SU-DHL-6 (cell line): Measurements from ENCODE around the gene THTPA.

Experiments used
- H2AFZ ChIP-seq: fragments of 200-600 bp; sonication (generic); 2 replicates; pipeline ENCODE4 v1.6.1; 2014; ENCODE audit warnings: low read depth, mild to moderate bottlenecking, moderate library complexity, mixed read lengths, antibody characterized with exemption, low read length; ENCODE audit not compliant: severe bottlenecking
- H3F3A ChIP-seq: fragments of 200-600 bp; shearing (Covaris generic); 2 replicates; pipeline ENCODE4 v1.6.0; 2016; ENCODE audit warnings: antibody characterized with exemption, mild to moderate bottlenecking; ENCODE audit not compliant: insufficient read depth
- H3K27ac ChIP-seq: fragments of 200-600 bp; sonication (generic); 2 replicates; pipeline ENCODE4 v1.5.1; 2016; ENCODE audit warnings: low read depth, mild to moderate bottlenecking, low read length, moderate library complexity, mixed read lengths
- H3K27me3 ChIP-seq: fragments of 200-600 bp; sonication (generic), shearing (Covaris generic); 2 replicates; pipeline ENCODE4 v1.6.0; 2014; ENCODE audit warnings: mild to moderate bottlenecking, low read length
- H3K36me3 ChIP-seq: fragments of 200-600 bp; sonication (generic); 2 replicates; pipeline ENCODE4 v1.6.1; 2014; ENCODE audit warnings: mild to moderate bottlenecking, low read length, mixed read lengths
- H3K4me2 ChIP-seq: fragments of 300-600, 200-600 bp; shearing (Covaris generic), sonication (generic); 2 replicates; pipeline ENCODE4 v1.6.0; 2014; ENCODE audit warnings: low read length, low read depth, mild to moderate bottlenecking; ENCODE audit not compliant: poor library complexity, severe bottlenecking
- H3K4me3 ChIP-seq: fragments of 200-600 bp; sonication (generic); 2 replicates; pipeline ENCODE4 v1.5.1; 2014; ENCODE audit warnings: antibody characterized with exemption, low read length, mild to moderate bottlenecking, mixed read lengths; ENCODE audit not compliant: insufficient read depth, poor library complexity, severe bottlenecking
- H3K79me2 ChIP-seq: fragments of 200-600 bp; sonication (generic); 2 replicates; pipeline ENCODE4 v1.6.1; 2014; ENCODE audit warnings: mild to moderate bottlenecking, low read length, moderate library complexity; ENCODE audit not compliant: insufficient read depth
- H3K9ac ChIP-seq: fragments of 200-600 bp; sonication (generic); 2 replicates; pipeline ENCODE4 v1.7.0; 2014; ENCODE audit warnings: mild to moderate bottlenecking, low read length
- H3K9me2 ChIP-seq: fragments of 200-600 bp; sonication (generic); replicated peaks from 2 replicates; pipeline ENCODE4 v1.6.1; 2014; ENCODE audit warnings: low read length; ENCODE audit not compliant: insufficient read depth
- H3K9me3 ChIP-seq: fragments of 200-600 bp; sonication (generic); 2 replicates; pipeline ENCODE4 v1.6.1; 2014; ENCODE audit warnings: low read length, mixed read lengths; ENCODE audit not compliant: insufficient read depth
- H4K20me1 ChIP-seq: fragments of 200-600 bp; sonication (generic); 2 replicates; pipeline ENCODE4 v1.6.1; 2014; ENCODE audit warnings: low read depth, mild to moderate bottlenecking, antibody characterized with exemption, low read length, moderate library complexity, mixed read lengths
- CTCF ChIP-seq: fragments of 200-600 bp; sonication (generic); IDR thresholded peaks from one replicate; pipeline ENCODE4 v1.5.1; 2017; ENCODE audit warnings: antibody characterized with exemption, mild to moderate bottlenecking, low read length, moderate library complexity; ENCODE audit not compliant: insufficient read depth, poor library complexity, severe bottlenecking
- EZH2phosphoT487 ChIP-seq: fragments of 200-600 bp; sonication (generic), shearing (Covaris generic); conservative IDR thresholded peaks from 2 replicates; pipeline ENCODE4 v1.6.1; 2018; ENCODE audit warnings: mild to moderate bottlenecking, antibody characterized with exemption, low read length, moderate library complexity, mixed read lengths

The THTPA gene

GRCh38 chr14:23602181-23603095, 46.4 kb downstream of the THTPA start:
- H3K36me3 ChIP-seq = no peaks in the 10 kb centered on the region
- H3K27ac ChIP-seq = no peak overlapping the region
- H4K20me1 ChIP-seq = no peaks in the 10 kb centered on the region
- H3K79me2 ChIP-seq = no peaks in the 10 kb centered on the region
- no peak overlapping the region for H2AFZ ChIP-seq
- no peak for TF ChIP-seq CTCF
- no peak for TF ChIP-seq EZH2phosphoT487
- H3K9me2 ChIP-seq = no peaks in the 10 kb centered on the region
- no peak overlapping the region for H3K4me2 ChIP-seq
- no peaks in the 10 kb centered on the region for H3K9me3 ChIP-seq
- H3K4me3 ChIP-seq = no peak overlapping the region
- no peaks in the 10 kb centered on the region for H3F3A ChIP-seq
- no peak overlapping the region for H3K9ac ChIP-seq
- no peaks in the 10 kb centered on the region for H3K27me3 ChIP-seq

GRCh38 chr14:23603103-23603502, 47.0 kb downstream of the THTPA start:
- H3F3A ChIP-seq = no peaks in the 10 kb centered on the region
- no peak overlapping the region for H2AFZ ChIP-seq
- no peak for TF ChIP-seq EZH2phosphoT487
- no peak for TF ChIP-seq CTCF
- H3K79me2 ChIP-seq = no peaks in the 10 kb centered on the region
- no peak overlapping the region for H3K4me3 ChIP-seq
- no peak overlapping the region for H3K27ac ChIP-seq
- no peaks in the 10 kb centered on the region for H3K36me3 ChIP-seq
- no peaks in the 10 kb centered on the region for H3K9me3 ChIP-seq
- no peak overlapping the region for H3K4me2 ChIP-seq
- no peak overlapping the region for H3K9ac ChIP-seq
- H4K20me1 ChIP-seq = no peaks in the 10 kb centered on the region
- no peaks in the 10 kb centered on the region for H3K27me3 ChIP-seq
- H3K9me2 ChIP-seq = no peaks in the 10 kb centered on the region

DNA sequence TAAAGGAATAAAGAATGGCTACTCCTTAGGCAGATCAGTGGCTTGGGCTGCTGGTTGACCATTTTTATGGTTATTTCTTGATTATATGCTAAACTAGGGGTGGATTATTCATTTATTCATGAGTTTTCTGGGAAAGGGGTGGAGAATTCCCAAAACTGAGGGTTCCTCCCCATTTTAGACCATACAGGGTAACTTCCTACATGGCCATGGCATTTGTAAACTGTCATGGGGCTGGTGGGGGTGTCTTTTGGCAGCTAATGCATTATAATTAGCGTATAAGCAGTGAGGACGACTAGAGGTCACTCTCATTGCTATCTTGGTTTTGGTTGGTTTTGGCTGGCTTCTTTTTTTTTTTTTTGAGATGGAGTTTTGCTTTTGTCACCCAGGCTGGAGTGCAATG, 48.1 kb downstream of the THTPA start:
- no peaks in the 10 kb centered on the region for H3K9me2 ChIP-seq
- H2AFZ ChIP-seq = no peak overlapping the region
- H3K9me3 ChIP-seq = no peaks in the 10 kb centered on the region
- H3K9ac ChIP-seq = no peak overlapping the region
- no peaks in the 10 kb centered on the region for H4K20me1 ChIP-seq
- no peak overlapping the region for H3K4me2 ChIP-seq
- no peaks in the 10 kb centered on the region for H3K27me3 ChIP-seq
- no peak for TF ChIP-seq CTCF
- no peak for TF ChIP-seq EZH2phosphoT487
- H3K27ac ChIP-seq = no peak overlapping the region
- H3K36me3 ChIP-seq = no peaks in the 10 kb centered on the region
- H3F3A ChIP-seq = no peaks in the 10 kb centered on the region
- no peak overlapping the region for H3K4me3 ChIP-seq
- H3K79me2 ChIP-seq = no peaks in the 10 kb centered on the region
